ENCODE data around the gene EZR. TPM values are rescaled to one million over a fixed set of nuclear protein-coding genes. Genes with fewer than 3 reads are reported as not detected.

EZR gene
- total RNA-seq, 1 donor from 2014 or later: 314 TPM

GRCh38 chr6:158762787-158763433 lies 56.3 kb downstream of the EZR start:
- DNase-seq (ENCODE audit: low spot score): no peak

GRCh38 chr6:158761746-158762145 lies 57.4 kb downstream of the EZR start:
- no peak for DNase-seq (ENCODE audit: low spot score)

- no peak for DNase-seq (ENCODE audit: low spot score)
Measured at GRCh38 chr6:158760618-158761250, 58.4 kb downstream of the EZR start.

- DNase-seq (ENCODE audit: low spot score): no peak
Measured at GRCh38 chr6:158759966-158760617, 59.1 kb downstream of the EZR start.

- DNase-seq (ENCODE audit: low spot score): no peak
Measured at GRCh38 chr6:158758941-158759479, 60.2 kb downstream of the EZR start.

- no peak for DNase-seq (ENCODE audit: low spot score)
Measured at GRCh38 chr6:158758451-158758860, 60.7 kb downstream of the EZR start.

GRCh38 chr6:158757753-158758090 lies 61.4 kb downstream of the EZR start:
- DNase-seq (ENCODE audit: low spot score): no peak

GRCh38 chr6:158756977-158757752 lies 62.0 kb downstream of the EZR start:
- DNase-seq (ENCODE audit: low spot score): no peak

- DNase-seq (ENCODE audit: low spot score): no peak
Measured at GRCh38 chr6:158756126-158756525, 63.0 kb downstream of the EZR start.

GRCh38 chr6:158755636-158756035 lies 63.5 kb downstream of the EZR start:
- DNase-seq (ENCODE audit: low spot score): no peak

- no peak for DNase-seq (ENCODE audit: low spot score)
Measured at GRCh38 chr6:158754738-158755137, 64.4 kb downstream of the EZR start.

GRCh38 chr6:158753811-158754210 lies 65.4 kb downstream of the EZR start:
- DNase-seq (ENCODE audit: low spot score): no peak

GRCh38 chr6:158752613-158753012 lies 66.6 kb downstream of the EZR start:
- no peak for DNase-seq (ENCODE audit: low spot score)

- no peak for DNase-seq (ENCODE audit: low spot score)
Measured at GRCh38 chr6:158751921-158752320, 67.2 kb downstream of the EZR start.

GRCh38 chr6:158751224-158751623 lies 67.9 kb downstream of the EZR start:
- DNase-seq (ENCODE audit: low spot score): no peak

- no peak for DNase-seq (ENCODE audit: low spot score)
Measured at GRCh38 chr6:158744986-158745430, 74.2 kb downstream of the EZR start.

- no peak for DNase-seq (ENCODE audit: low spot score)
Measured at GRCh38 chr6:158743033-158743651, 76.0 kb downstream of the EZR start.

- no peak for DNase-seq (ENCODE audit: low spot score)
Measured at GRCh38 chr6:158739673-158740072, 79.5 kb downstream of the EZR start.

GRCh38 chr6:158737710-158738615 lies 81.2 kb downstream of the EZR start:
- DNase-seq (ENCODE audit: low spot score): no peak

- no peak for DNase-seq (ENCODE audit: low spot score)
Measured at GRCh38 chr6:158737082-158737709, 82.0 kb downstream of the EZR start.

Data from ureter (tissue), 1 donor.